GM18870 (cell line): ENCODE measurements around the gene PRIM2.
"Not testable (repeated sequence)": the region's sequence is repeated elsewhere in the genome, so short reads cannot be mapped to it uniquely, and the experiment has no call there.

Source experiments
- ATAC-seq: cut with Tn5 transposase; IDR thresholded peaks from one replicate; pipeline ENCODE4 v1.9.1; 2021; ENCODE audit warnings: moderate library complexity; ENCODE audit not compliant: unreplicated experiment

Gene PRIM2

GRCh38 chr6:57317060-57317943 lies at the start of gene PRIM2:
Gene PRIM2 (plus strand): TSS chr6:57317630. CDS start chr6:57318446, 816 bp downstream.
- ATAC-seq: peak; percentile 74

- no peak for ATAC-seq
Observed at GRCh38 chr6:57268294-57268640, 49.2 kb upstream of the PRIM2 start.

- not testable (repeated sequence) for ATAC-seq
Observed at GRCh38 chr6:57274113-57274824, 43.2 kb upstream of the PRIM2 start.

- no peak for ATAC-seq
Observed at GRCh38 chr6:57275384-57275783, 42.0 kb upstream of the PRIM2 start.

GRCh38 chr6:57276946-57277345 lies 40.5 kb upstream of the PRIM2 start:
- ATAC-seq: no peak

- ATAC-seq: no peak
Observed at GRCh38 chr6:57278570-57278969, 38.9 kb upstream of the PRIM2 start.

GRCh38 chr6:57279013-57279412 lies 38.4 kb upstream of the PRIM2 start:
- ATAC-seq: no peak

- no peak for ATAC-seq
Observed at GRCh38 chr6:57283106-57283505, 34.3 kb upstream of the PRIM2 start.

- no peak for ATAC-seq
Observed at GRCh38 chr6:57283911-57284455, 33.4 kb upstream of the PRIM2 start.

GRCh38 chr6:57288136-57288535 lies 29.3 kb upstream of the PRIM2 start:
- not testable (repeated sequence) for ATAC-seq

- ATAC-seq: not testable (repeated sequence)
Observed at GRCh38 chr6:57293472-57293871, 24.0 kb upstream of the PRIM2 start.

- ATAC-seq: no peak
Observed at GRCh38 chr6:57294862-57295445, 22.5 kb upstream of the PRIM2 start.

GRCh38 chr6:57297505-57297904 lies 19.9 kb upstream of the PRIM2 start:
- no peak for ATAC-seq

- ATAC-seq: no peak
Observed at GRCh38 chr6:57298741-57299140, 18.7 kb upstream of the PRIM2 start.

- no peak for ATAC-seq
Observed at GRCh38 chr6:57301757-57302156, 15.7 kb upstream of the PRIM2 start.

GRCh38 chr6:57302477-57302876 lies 15.0 kb upstream of the PRIM2 start:
- ATAC-seq: no peak

GRCh38 chr6:57303931-57304681 lies 13.3 kb upstream of the PRIM2 start:
- no peak for ATAC-seq

GRCh38 chr6:57305107-57305506 lies 12.3 kb upstream of the PRIM2 start:
- ATAC-seq: no peak

GRCh38 chr6:57305761-57306160 lies 11.7 kb upstream of the PRIM2 start:
- ATAC-seq: no peak

GRCh38 chr6:57306273-57306672 lies 11.2 kb upstream of the PRIM2 start:
- no peak for ATAC-seq

GRCh38 chr6:57307850-57308249 lies 9.6 kb upstream of the PRIM2 start:
- no peak for ATAC-seq
